GM13977 (cell line): Measurements from ENCODE around the gene PDE10A.

ENCODE experiments used
- DNase-seq: peaks from one replicate; pipeline ENCODE4 v3.0.0; 2012; ENCODE audit warnings: low spot score
- CTCF ChIP-seq: IDR thresholded peaks from 2 replicates; pipeline ENCODE4 v1.5.1; 2012; ENCODE audit warnings: mild to moderate bottlenecking, control low read depth; ENCODE audit not compliant: insufficient read depth; ENCODE audit errors: extremely low read depth, missing control alignments
- in situ Hi-C: fragments of 300-500 bp; cut with MboI; formaldehyde crosslinking; loops from one replicate; pipeline ENCODE4 v1.12.0; 2022; ENCODE audit warnings: low sequenced_read_pairs, low pct_unique_long_range_greater_than_20kb, mixed read lengths, inconsistent platforms; ENCODE audit not compliant: unreplicated experiment

PDE10A gene

GRCh38 chr6:165453395-165453794, 209.6 kb downstream of the PDE10A start:
- no peak for DNase-seq
- TF ChIP-seq CTCF = no peak
- in situ Hi-C loops = no loop called here

GRCh38 chr6:165451838-165452237, 211.2 kb downstream of the PDE10A start:
- in situ Hi-C loops = no loop called here
- DNase-seq = no peak
- TF ChIP-seq CTCF = no peak

- no peak for DNase-seq
- TF ChIP-seq CTCF = no peak
- in situ Hi-C loops = no loop called here
Measured at GRCh38 chr6:165448210-165448609, 214.8 kb downstream of the PDE10A start.

GRCh38 chr6:165447141-165447540, 215.9 kb downstream of the PDE10A start:
- no peak for TF ChIP-seq CTCF
- in situ Hi-C loops = no loop called here
- DNase-seq = no peak

- no peak for TF ChIP-seq CTCF
- in situ Hi-C loops = no loop called here
- no peak for DNase-seq
Measured at GRCh38 chr6:165446331-165446730, 216.7 kb downstream of the PDE10A start.

GRCh38 chr6:165443462-165443861, 219.6 kb downstream of the PDE10A start:
- in situ Hi-C loops = no loop called here
- no peak for DNase-seq
- TF ChIP-seq CTCF = no peak

GRCh38 chr6:165441181-165441580, 221.9 kb downstream of the PDE10A start:
- DNase-seq = no peak
- in situ Hi-C loops = no loop called here
- no peak for TF ChIP-seq CTCF
